Measurements from ENCODE around the gene YIPF2. TPM values are rescaled to one million over a fixed set of nuclear protein-coding genes. Genes with fewer than 3 reads are reported as not detected.

YIPF2 gene
- total RNA-seq, 3 donors from 2014 or later (not counting 1 experiment from before 2014, with no cell fraction given) = 26.4 to 27.8 (median 27.2) TPM

DNA sequence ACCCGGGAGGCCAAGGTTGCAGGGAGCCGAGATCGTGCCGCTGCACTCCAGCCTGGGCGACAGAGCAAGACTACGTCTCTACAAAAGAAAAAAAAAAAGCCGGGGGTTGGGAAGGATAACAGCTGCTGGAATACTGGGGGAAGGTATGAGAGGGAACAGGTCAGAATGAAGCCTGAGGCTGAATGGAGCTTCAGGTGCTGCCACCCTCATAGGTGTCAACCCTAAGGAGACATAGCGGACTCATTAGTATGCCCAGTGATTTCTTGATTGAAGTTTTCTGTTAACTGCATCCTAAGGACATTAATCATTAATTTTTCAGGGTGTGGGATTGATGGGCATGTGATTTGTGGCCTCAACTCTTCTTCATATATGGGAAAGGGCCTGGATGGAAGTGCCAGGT lies 38.4 kb upstream of the YIPF2 start:
- H3K9me3 ChIP-seq (ENCODE audit: control insufficient read depth, insufficient read depth, low read length) = no peaks in the 10 kb centered on the region
- H3K4me1 Mint-ChIP-seq = peaks cover 41 to 46% of the 10 kb centered on the region in 2 donors
- no peak overlapping the region for H3K4me3 Mint-ChIP-seq
- intact Hi-C loops (cut with micrococcal nuclease) = no loop called here
- H3K27ac ChIP-seq (ENCODE audit: low read length) = no peak overlapping the region
- no peak overlapping the region for H3K27ac Mint-ChIP-seq
- H3K27me3 Mint-ChIP-seq (ENCODE audit: low read depth in 2 of 2) = no peaks in the 10 kb centered on the region
- peaks cover 34% of the 10 kb centered on the region for H3K4me1 ChIP-seq (ENCODE audit: control insufficient read depth, insufficient read depth, low read length)
- DNase-seq = no peak
- TF ChIP-seq, protein P1, sequence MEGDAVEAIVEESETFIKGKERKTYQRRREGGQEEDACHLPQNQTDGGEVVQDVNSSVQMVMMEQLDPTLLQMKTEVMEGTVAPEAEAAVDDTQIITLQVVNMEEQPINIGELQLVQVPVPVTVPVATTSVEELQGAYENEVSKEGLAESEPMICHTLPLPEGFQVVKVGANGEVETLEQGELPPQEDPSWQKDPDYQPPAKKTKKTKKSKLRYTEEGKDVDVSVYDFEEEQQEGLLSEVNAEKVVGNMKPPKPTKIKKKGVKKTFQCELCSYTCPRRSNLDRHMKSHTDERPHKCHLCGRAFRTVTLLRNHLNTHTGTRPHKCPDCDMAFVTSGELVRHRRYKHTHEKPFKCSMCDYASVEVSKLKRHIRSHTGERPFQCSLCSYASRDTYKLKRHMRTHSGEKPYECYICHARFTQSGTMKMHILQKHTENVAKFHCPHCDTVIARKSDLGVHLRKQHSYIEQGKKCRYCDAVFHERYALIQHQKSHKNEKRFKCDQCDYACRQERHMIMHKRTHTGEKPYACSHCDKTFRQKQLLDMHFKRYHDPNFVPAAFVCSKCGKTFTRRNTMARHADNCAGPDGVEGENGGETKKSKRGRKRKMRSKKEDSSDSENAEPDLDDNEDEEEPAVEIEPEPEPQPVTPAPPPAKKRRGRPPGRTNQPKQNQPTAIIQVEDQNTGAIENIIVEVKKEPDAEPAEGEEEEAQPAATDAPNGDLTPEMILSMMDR (IDR thresholded peaks at IDR 0.05) = no peak
- H3K36me3 ChIP-seq (ENCODE audit: control insufficient read depth, insufficient read depth, low read length) = no peaks in the 10 kb centered on the region
- H3K36me3 Mint-ChIP-seq = no peaks in the 10 kb centered on the region
- no peak overlapping the region for H3K4me3 ChIP-seq (ENCODE audit: low read length)
- H3K27me3 ChIP-seq (ENCODE audit: control insufficient read depth, insufficient read depth, low read length) = no peaks in the 10 kb centered on the region
- WGBS (ENCODE audit: insufficient coverage) = 96% methylated on average over 8 of the region's 8 CpGs
- ATAC-seq = no peak
- H3K9me3 Mint-ChIP-seq = no peaks in the 10 kb centered on the region

DNA sequence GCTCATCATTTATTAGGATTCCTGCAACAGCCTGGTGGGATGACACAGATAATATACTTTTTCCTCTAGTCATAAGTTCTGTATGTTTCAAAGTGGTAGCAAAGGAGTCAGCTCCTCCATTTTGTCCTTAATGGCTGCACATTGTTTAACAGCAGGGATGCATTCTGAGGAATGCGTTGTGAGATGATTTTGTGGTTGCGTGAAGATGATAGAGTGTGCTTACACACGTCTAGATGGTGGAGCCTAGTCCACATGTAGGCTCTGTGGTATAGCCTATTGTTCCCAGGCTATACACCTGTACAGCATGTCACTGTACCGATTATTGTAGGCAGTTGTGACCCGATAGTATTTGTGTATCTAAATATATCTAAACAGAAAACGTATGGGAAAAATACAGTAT lies 37.0 kb upstream of the YIPF2 start:
- Mint-ChIP-seq H3K9me3 (no peaks in the 10 kb centered on the region), H3K27ac (no peak overlapping the region), H3K4me1 (peaks cover 42 to 49% of the 10 kb centered on the region in 2 donors), H3K27me3 (ENCODE audit: low read depth in 2 of 2) (no peaks in the 10 kb centered on the region), H3K36me3 (no peaks in the 10 kb centered on the region), H3K4me3 (no peak overlapping the region)
- 88% methylated on average over 4 of the region's 6 CpGs for WGBS (ENCODE audit: insufficient coverage)
- Histone ChIP-seq H3K36me3 (ENCODE audit: control insufficient read depth, insufficient read depth, low read length) (no peaks in the 10 kb centered on the region), H3K4me1 (ENCODE audit: control insufficient read depth, insufficient read depth, low read length) (peaks cover 39% of the 10 kb centered on the region), H3K4me3 (ENCODE audit: low read length) (no peak overlapping the region), H3K9me3 (ENCODE audit: control insufficient read depth, insufficient read depth, low read length) (no peaks in the 10 kb centered on the region), H3K27me3 (ENCODE audit: control insufficient read depth, insufficient read depth, low read length) (no peaks in the 10 kb centered on the region), H3K27ac (ENCODE audit: low read length) (no peak overlapping the region)
- ATAC-seq (no peak), DNase-seq (no peak)
- intact Hi-C loops (cut with micrococcal nuclease) = no loop called here
- TF ChIP-seq, protein P1 (IDR thresholded peaks at IDR 0.05) = no peak

DNA sequence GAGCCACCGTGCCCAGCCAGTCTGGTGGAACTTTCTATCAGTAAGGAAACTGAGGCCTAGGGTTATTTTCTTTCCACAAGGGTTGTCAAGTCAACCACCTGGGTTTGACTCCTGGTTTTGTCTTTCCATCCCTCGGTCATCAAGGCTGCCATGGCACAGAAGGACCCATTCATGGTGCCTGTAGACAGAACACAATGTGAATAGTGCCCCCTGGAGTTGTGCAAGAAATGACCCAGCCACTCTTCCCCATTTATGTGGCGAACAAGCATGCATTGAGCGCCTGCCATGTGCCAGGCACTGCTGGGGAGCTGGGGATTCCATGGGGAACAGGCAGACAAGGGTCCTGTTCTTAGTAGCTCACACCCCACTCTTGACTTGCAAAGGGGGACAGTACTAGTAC lies 36.5 kb upstream of the YIPF2 start:
- H3K4me3 ChIP-seq (ENCODE audit: low read length) = no peak overlapping the region
- H3K4me1 ChIP-seq (ENCODE audit: control insufficient read depth, insufficient read depth, low read length) = peaks cover 43% of the 10 kb centered on the region

DNA sequence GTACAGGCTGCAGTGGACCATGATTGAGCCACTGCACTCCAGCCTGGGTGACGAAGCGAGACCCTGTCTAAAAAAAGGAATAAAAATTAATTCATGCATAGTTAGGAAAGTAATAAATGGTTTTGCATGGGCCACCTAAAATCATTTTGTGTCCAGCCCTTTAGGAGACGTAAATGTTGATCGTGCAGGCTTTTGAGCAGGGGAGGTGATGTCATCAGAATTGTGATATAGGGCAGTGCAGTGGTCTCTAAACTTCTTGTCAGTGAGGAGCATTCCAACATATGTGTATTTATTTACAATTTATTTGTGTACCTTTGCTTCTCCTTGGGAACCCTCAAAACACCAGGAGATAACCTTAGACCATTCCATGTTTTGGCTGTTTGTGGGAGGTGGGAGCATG lies 35.4 kb upstream of the YIPF2 start:
- Histone ChIP-seq H3K27me3 (ENCODE audit: control insufficient read depth, insufficient read depth, low read length) (no peaks in the 10 kb centered on the region), H3K4me1 (ENCODE audit: control insufficient read depth, insufficient read depth, low read length) (peaks cover 47% of the 10 kb centered on the region), H3K4me3 (ENCODE audit: low read length) (no peak overlapping the region), H3K36me3 (ENCODE audit: control insufficient read depth, insufficient read depth, low read length) (no peaks in the 10 kb centered on the region), H3K9me3 (ENCODE audit: control insufficient read depth, insufficient read depth, low read length) (no peaks in the 10 kb centered on the region), H3K27ac (ENCODE audit: low read length) (peak overlapping the region; percentile 48)
- Mint-ChIP-seq H3K4me3 (peak overlapping the region; percentile 56), H3K36me3 (no peaks in the 10 kb centered on the region), H3K9me3 (no peaks in the 10 kb centered on the region), H3K27me3 (ENCODE audit: low read depth in 2 of 2) (no peaks in the 10 kb centered on the region), H3K4me1 (peaks cover 40 to 46% of the 10 kb centered on the region in 2 donors), H3K27ac (peak overlapping the region; percentile 69 to 95)
- TF ChIP-seq, protein P1 (IDR thresholded peaks at IDR 0.05) = no peak
- DNase-seq = no peak
- no peak for ATAC-seq
- 64% methylated on average over 4 of the region's 4 CpGs for WGBS (ENCODE audit: insufficient coverage)
- intact Hi-C loops (cut with micrococcal nuclease) = no loop called here

More for the DNA sequence above, 36.5 kb upstream of the YIPF2 start:
- intact Hi-C loops (cut with micrococcal nuclease) = no loop called here
- no peaks in the 10 kb centered on the region for H3K9me3 ChIP-seq (ENCODE audit: control insufficient read depth, insufficient read depth, low read length)
- Mint-ChIP-seq H3K27ac (no peak overlapping the region), H3K4me1 (peaks cover 42 to 50% of the 10 kb centered on the region in 2 donors), H3K27me3 (ENCODE audit: low read depth in 2 of 2) (no peaks in the 10 kb centered on the region), H3K9me3 (no peaks in the 10 kb centered on the region), H3K36me3 (no peaks in the 10 kb centered on the region), H3K4me3 (no peak overlapping the region)
- no peaks in the 10 kb centered on the region for H3K36me3 ChIP-seq (ENCODE audit: control insufficient read depth, insufficient read depth, low read length)
- H3K27me3 ChIP-seq (ENCODE audit: control insufficient read depth, insufficient read depth, low read length) = no peaks in the 10 kb centered on the region
- no peak for ATAC-seq
- DNase-seq = no peak
- 93% methylated on average over 4 of the region's 4 CpGs for WGBS (ENCODE audit: insufficient coverage)
- no peak overlapping the region for H3K27ac ChIP-seq (ENCODE audit: low read length)
- TF ChIP-seq, protein P1 (IDR thresholded peaks at IDR 0.05) = no peak

Data from natural killer cell (primary cell).